ENCODE measurements around the gene PPP1R15A.
"Not testable (repeated sequence)": the region's sequence is repeated elsewhere in the genome, so short reads cannot be mapped to it uniquely, and the experiment has no call there.

The PPP1R15A gene

GRCh38 chr19:48918071-48918470 lies 45.9 kb downstream of the PPP1R15A start:
- DNase-seq = no peak

DNA sequence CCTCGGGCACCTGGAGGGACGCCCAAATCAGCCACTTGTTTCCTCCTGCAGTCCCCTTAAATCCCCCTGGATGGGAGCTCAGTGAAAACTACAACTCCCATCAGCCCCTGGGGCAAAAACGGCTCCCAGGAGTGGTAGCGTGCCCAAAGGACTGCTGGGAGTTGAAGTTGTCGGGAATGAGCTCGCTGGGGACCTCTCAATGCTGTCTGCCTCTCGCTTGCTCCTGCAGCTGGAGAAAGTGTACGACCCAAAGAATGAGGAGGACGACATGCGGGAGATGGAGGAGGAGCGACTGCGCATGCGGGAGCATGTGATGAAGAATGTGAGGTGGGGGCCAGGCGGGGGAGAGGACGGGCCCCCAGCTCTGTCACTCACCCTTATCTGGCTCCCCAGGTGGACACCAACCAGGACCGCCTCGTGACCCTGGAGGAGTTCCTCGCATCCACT lies 46.6 kb downstream of the PPP1R15A start:
- DNase-seq = peak; percentile 30

DNA sequence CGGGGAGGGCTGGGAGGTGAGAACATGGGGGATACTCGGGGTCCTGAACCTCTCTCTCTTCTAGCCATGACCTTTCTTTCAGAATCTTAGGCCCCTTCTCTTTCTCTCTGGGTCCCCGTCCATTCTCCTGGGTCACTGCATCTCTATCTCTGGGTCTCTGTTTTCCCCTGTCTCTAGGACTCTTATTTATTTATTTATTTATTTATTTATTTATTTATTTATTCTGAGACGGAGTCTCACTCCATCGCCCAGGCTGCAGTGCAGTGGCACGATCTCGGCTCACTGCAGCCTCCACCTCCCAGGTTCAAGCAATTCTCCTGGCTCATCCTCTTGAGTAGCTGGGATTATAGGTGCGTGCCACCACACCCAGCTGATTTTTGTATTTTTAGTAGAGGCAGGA lies 47.0 kb downstream of the PPP1R15A start:
- DNase-seq = not testable (repeated sequence)

DNA sequence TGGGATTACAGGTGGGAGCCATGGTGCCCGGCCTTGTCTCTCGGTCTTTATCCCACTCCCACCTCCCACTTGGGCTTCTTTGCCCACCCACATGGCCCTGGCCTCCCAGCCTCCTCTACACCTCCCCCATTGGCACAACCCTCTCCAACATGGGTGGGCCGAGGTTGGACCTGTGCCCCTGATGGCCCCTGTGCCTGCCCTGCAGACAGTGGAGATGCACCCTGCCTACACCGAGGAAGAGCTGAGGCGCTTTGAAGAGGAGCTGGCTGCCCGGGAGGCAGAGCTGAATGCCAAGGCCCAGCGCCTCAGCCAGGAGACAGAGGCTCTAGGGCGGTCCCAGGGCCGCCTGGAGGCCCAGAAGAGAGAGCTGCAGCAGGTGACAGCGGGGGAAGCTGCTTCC lies 48.7 kb downstream of the PPP1R15A start:
- no peak for DNase-seq

DNA sequence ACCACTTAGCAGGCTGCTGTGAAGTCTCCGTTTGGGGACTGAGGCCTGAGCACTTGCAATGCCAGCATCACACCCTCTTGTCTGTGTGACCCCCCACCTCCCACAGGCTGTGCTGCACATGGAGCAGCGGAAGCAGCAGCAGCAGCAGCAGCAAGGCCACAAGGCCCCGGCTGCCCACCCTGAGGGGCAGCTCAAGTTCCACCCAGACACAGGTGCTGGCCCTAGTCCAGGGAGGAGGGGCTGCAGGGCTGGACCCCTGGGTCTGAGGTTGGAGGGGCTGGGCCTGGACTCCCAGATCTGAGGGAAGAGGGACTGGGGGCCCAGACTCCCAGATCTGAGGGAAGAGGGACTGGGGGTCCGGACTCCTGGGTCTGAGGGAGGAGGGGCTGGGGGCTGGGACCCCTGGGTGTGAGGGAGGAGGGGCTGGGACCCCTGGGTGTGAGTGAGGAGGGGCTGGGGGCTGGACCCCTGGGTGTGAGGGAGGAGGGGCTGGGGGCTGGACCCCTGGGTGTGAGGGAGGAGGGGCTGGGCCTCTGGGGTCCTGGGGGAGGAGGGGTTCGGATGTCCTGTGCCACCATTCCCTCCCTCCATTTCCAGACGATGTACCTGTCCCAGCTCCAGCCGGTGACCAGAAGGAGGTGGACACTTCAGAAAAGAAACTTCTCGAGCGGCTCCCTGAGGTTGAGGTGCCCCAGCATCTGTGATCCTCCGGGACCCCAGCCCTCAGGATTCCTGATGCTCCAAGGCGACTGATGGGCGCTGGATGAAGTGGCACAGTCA lies 49.7 kb downstream of the PPP1R15A start:
- DNase-seq = no peak

- DNase-seq = no peak
These were observed 50.6 kb downstream of the PPP1R15A start for GRCh38 chr19:48922548-48923490.

- no peak for DNase-seq
These were observed 53.1 kb downstream of the PPP1R15A start for GRCh38 chr19:48925240-48925843.
